ENCODE data around the gene PARVB. TPM values are rescaled to one million over a fixed set of nuclear protein-coding genes. Genes with fewer than 3 reads are reported as not detected.

The PARVB gene
- total and polyA plus RNA-seq, 3 experiments from 2014 or later = 6.2 to 84.3 (median 82.1) TPM

GRCh38 chr22:44091021-44091721 lies 67.1 kb downstream of the PARVB start:
- H3K36me3 Mint-ChIP-seq = peaks cover 0 to 13% (median 0%) of the 10 kb centered on the region in 3 donors
- H3K27ac Mint-ChIP-seq = peak overlapping the region in 1 of 8 donors; percentile 37
- H3K27me3 Mint-ChIP-seq = no peaks in the 10 kb centered on the region
- CTCF ChIA-PET = no interaction called here
- Histone ChIP-seq H3K9me3 (ENCODE audit: low read length) (no peaks in the 10 kb centered on the region), H3K36me3 (ENCODE audit: insufficient read depth, low read length) (no peaks in the 10 kb centered on the region), H3K27ac (ENCODE audit: low read depth, low read length) (no peak overlapping the region), H3K27me3 (ENCODE audit: insufficient read depth, low read length, poor library complexity, severe bottlenecking) (no peaks in the 10 kb centered on the region), H3K4me3 (ENCODE audit: low read length) (no peak overlapping the region), H3K4me1 (ENCODE audit: insufficient read depth, low read length) (no peaks in the 10 kb centered on the region)
- H3K4me3 Mint-ChIP-seq = no peak overlapping the region
- no peaks in the 10 kb centered on the region for H3K9me3 Mint-ChIP-seq
- peak in 2 of 5 donors; percentile 5 to 13 for DNase-seq
- peaks cover 5 to 6% (median 6%) of the 10 kb centered on the region in 3 donors for H3K4me1 Mint-ChIP-seq
- POLR2A ChIA-PET = no interaction called here

- Histone ChIP-seq H3K36me3 (ENCODE audit: insufficient read depth, low read length) (no peaks in the 10 kb centered on the region), H3K27ac (ENCODE audit: low read depth, low read length) (no peak overlapping the region), H3K27me3 (ENCODE audit: insufficient read depth, low read length, poor library complexity, severe bottlenecking) (no peaks in the 10 kb centered on the region), H3K4me1 (ENCODE audit: insufficient read depth, low read length) (no peaks in the 10 kb centered on the region), H3K9me3 (ENCODE audit: low read length) (no peaks in the 10 kb centered on the region), H3K4me3 (ENCODE audit: low read length) (no peak overlapping the region)
- Mint-ChIP-seq H3K27me3 (no peaks in the 10 kb centered on the region), H3K36me3 (peaks cover 0 to 17% (median 0%) of the 10 kb centered on the region in 3 donors), H3K27ac (peak overlapping the region in 1 of 8 donors; percentile 37), H3K4me3 (no peak overlapping the region), H3K9me3 (no peaks in the 10 kb centered on the region), H3K4me1 (peaks cover 5 to 6% (median 6%) of the 10 kb centered on the region in 3 donors)
- CTCF ChIA-PET = no interaction called here
- POLR2A ChIA-PET = no interaction called here
- DNase-seq = no peak
Observed at GRCh38 chr22:44091751-44092150, 67.6 kb downstream of the PARVB start.

DNA sequence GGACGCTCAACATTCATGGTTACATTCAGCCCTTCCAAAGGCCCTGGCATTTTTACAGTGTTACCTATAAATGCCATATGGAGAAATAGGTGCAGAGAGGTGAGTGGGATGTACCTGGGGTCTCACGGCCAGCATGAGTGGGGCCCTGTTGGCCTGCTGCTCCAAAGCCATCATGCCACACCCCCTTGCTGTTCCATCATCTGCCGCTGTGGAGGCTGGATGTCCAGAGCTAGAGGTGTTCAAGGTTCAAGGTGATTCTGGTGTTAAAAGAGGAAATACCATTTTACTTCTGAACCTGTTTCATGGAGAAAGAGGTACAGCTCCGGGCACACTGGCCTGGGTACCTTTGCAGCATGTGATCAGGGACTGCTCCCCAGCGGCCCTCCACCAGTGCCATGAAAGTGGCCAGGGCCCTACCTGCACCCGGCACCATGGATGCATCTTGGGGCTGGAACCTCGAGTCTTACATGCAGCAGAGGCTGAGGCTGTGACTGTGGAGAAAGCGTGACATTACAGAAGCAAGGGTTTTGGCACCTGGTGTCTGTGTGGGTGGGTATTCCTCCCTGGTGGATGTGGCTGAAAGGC lies 68.6 kb downstream of the PARVB start:
- Mint-ChIP-seq H3K27me3 (no peaks in the 10 kb centered on the region), H3K27ac (no peak overlapping the region), H3K4me1 (peaks cover 5 to 6% (median 6%) of the 10 kb centered on the region in 3 donors), H3K9me3 (no peaks in the 10 kb centered on the region), H3K4me3 (no peak overlapping the region), H3K36me3 (peaks cover 0 to 17% (median 0%) of the 10 kb centered on the region in 3 donors)
- no peaks in the 10 kb centered on the region for H3K9me3 ChIP-seq (ENCODE audit: low read length)
- no peaks in the 10 kb centered on the region for H3K4me1 ChIP-seq (ENCODE audit: insufficient read depth, low read length)
- H3K4me3 ChIP-seq (ENCODE audit: low read length) = no peak overlapping the region
- H3K27ac ChIP-seq (ENCODE audit: low read depth, low read length) = no peak overlapping the region
- no peaks in the 10 kb centered on the region for H3K36me3 ChIP-seq (ENCODE audit: insufficient read depth, low read length)
- no peak for DNase-seq
- ChIA-PET CTCF (no interaction called here), POLR2A (no interaction called here)
- H3K27me3 ChIP-seq (ENCODE audit: insufficient read depth, low read length, poor library complexity, severe bottlenecking) = no peaks in the 10 kb centered on the region

GRCh38 chr22:44093791-44094190 lies 69.7 kb downstream of the PARVB start:
- Histone ChIP-seq H3K36me3 (ENCODE audit: insufficient read depth, low read length) (no peaks in the 10 kb centered on the region), H3K9me3 (ENCODE audit: low read length) (no peaks in the 10 kb centered on the region), H3K4me3 (ENCODE audit: low read length) (no peak overlapping the region), H3K27ac (ENCODE audit: low read depth, low read length) (no peak overlapping the region), H3K27me3 (ENCODE audit: insufficient read depth, low read length, poor library complexity, severe bottlenecking) (no peaks in the 10 kb centered on the region), H3K4me1 (ENCODE audit: insufficient read depth, low read length) (no peaks in the 10 kb centered on the region)
- H3K9me3 Mint-ChIP-seq = no peaks in the 10 kb centered on the region
- CTCF ChIA-PET = no interaction called here
- H3K36me3 Mint-ChIP-seq = peaks cover 0 to 17% (median 0%) of the 10 kb centered on the region in 3 donors
- DNase-seq = no peak
- no peak overlapping the region for H3K27ac Mint-ChIP-seq
- H3K4me3 Mint-ChIP-seq = no peak overlapping the region
- H3K4me1 Mint-ChIP-seq = peaks cover 5 to 6% (median 6%) of the 10 kb centered on the region in 3 donors
- no peaks in the 10 kb centered on the region for H3K27me3 Mint-ChIP-seq
- POLR2A ChIA-PET = no interaction called here

- Mint-ChIP-seq H3K27ac (peak overlapping the region in 1 of 8 donors; percentile 57), H3K27me3 (no peaks in the 10 kb centered on the region), H3K4me1 (peaks cover 5 to 6% (median 6%) of the 10 kb centered on the region in 3 donors), H3K9me3 (no peaks in the 10 kb centered on the region), H3K36me3 (peaks cover 0 to 15% (median 0%) of the 10 kb centered on the region in 3 donors), H3K4me3 (no peak overlapping the region)
- DNase-seq = no peak
- Histone ChIP-seq H3K4me3 (ENCODE audit: low read length) (no peak overlapping the region), H3K36me3 (ENCODE audit: insufficient read depth, low read length) (no peaks in the 10 kb centered on the region), H3K27ac (ENCODE audit: low read depth, low read length) (no peak overlapping the region), H3K4me1 (ENCODE audit: insufficient read depth, low read length) (no peaks in the 10 kb centered on the region), H3K27me3 (ENCODE audit: insufficient read depth, low read length, poor library complexity, severe bottlenecking) (no peaks in the 10 kb centered on the region), H3K9me3 (ENCODE audit: low read length) (no peaks in the 10 kb centered on the region)
- ChIA-PET CTCF (no interaction called here), POLR2A (interaction anchor here (0.5 to 0.6 kb wide), 2 partner anchors 166 to 716 kb away, joined by 3 to 4 read pairs; no protein-coding TSS in a partner anchor)
Observed at GRCh38 chr22:44094751-44095302, 70.7 kb downstream of the PARVB start.

DNA sequence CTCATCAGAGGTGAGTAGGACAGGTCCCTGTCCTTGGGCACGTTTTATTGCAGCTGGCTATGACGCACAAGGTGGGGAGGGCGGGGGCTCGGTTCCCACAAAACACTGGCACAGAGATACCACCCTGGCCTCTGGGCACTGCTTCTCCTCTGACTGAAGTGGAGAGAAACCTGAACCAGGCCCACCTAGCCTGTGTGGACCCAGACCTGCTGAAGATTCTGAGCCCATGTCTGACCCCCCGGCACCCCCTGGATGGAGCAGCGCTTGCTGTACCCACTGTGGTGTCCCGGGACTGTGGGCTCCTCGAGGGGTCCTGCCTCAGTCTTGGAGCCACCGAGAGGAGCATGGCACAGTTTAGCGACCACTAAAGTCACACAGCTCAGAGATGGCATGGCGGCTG lies 72.6 kb downstream of the PARVB start:
- no peaks in the 10 kb centered on the region for H3K4me1 Mint-ChIP-seq
- H3K9me3 ChIP-seq (ENCODE audit: low read length) = no peaks in the 10 kb centered on the region
- H3K27me3 Mint-ChIP-seq = no peaks in the 10 kb centered on the region
- ChIA-PET POLR2A (no interaction called here), CTCF (interaction anchor here (1.1 kb wide), 1 partner anchor 10 kb away, joined by 3 read pairs; no protein-coding TSS in a partner anchor)
- no peaks in the 10 kb centered on the region for H3K27me3 ChIP-seq (ENCODE audit: insufficient read depth, low read length, poor library complexity, severe bottlenecking)
- H3K4me3 ChIP-seq (ENCODE audit: low read length) = no peak overlapping the region
- no peak overlapping the region for H3K27ac ChIP-seq (ENCODE audit: low read depth, low read length)
- no peaks in the 10 kb centered on the region for H3K9me3 Mint-ChIP-seq
- H3K27ac Mint-ChIP-seq = no peak overlapping the region
- peaks cover 0 to 22% (median 0%) of the 10 kb centered on the region in 3 donors for H3K36me3 Mint-ChIP-seq
- no peak for DNase-seq
- no peak overlapping the region for H3K4me3 Mint-ChIP-seq
- H3K4me1 ChIP-seq (ENCODE audit: insufficient read depth, low read length) = no peaks in the 10 kb centered on the region
- H3K36me3 ChIP-seq (ENCODE audit: insufficient read depth, low read length) = no peaks in the 10 kb centered on the region

DNA sequence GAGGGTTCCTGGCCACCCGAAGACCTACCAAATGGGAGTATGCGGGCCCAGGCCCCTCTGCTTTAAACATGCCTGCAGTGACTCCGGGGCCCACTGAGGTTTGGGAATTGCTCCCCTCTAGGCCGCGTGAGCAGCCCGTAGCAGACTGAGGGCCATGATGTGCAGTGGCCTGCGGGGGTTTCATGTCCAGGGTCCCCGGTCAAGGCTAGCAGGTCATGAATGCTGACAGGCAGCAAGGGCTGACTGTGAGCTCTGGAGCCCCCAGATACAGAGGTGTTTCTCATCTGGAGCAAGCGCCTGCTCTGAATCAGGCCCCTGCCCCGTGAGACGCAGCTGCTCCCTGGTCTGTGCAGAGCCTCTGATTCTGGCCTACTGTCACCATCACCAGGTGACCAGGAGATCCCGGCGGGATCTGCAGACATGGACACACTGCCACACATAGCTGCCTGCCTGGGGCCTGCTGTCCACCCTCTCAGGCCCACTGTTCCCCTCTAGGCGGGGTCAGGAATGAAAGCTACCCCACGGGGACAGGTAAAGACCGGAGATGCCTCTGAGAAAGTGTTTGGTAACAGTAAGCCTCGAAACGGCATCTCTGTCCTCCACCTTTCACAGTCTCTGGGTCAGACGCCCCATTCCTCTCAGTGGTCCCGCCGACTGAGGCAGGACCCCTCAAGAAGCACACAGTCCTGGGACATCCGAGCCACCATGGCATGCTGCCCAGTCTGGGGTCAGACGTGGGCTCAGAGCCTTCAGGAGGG lies 73.3 kb downstream of the PARVB start:
- no peak for DNase-seq
- Mint-ChIP-seq H3K27me3 (no peaks in the 10 kb centered on the region), H3K9me3 (no peaks in the 10 kb centered on the region), H3K36me3 (peaks cover 0 to 27% (median 0%) of the 10 kb centered on the region in 3 donors), H3K27ac (no peak overlapping the region), H3K4me3 (no peak overlapping the region), H3K4me1 (no peaks in the 10 kb centered on the region)
- Histone ChIP-seq H3K4me1 (ENCODE audit: insufficient read depth, low read length) (no peaks in the 10 kb centered on the region), H3K9me3 (ENCODE audit: low read length) (no peaks in the 10 kb centered on the region), H3K4me3 (ENCODE audit: low read length) (no peak overlapping the region), H3K36me3 (ENCODE audit: insufficient read depth, low read length) (no peaks in the 10 kb centered on the region), H3K27ac (ENCODE audit: low read depth, low read length) (no peak overlapping the region), H3K27me3 (ENCODE audit: insufficient read depth, low read length, poor library complexity, severe bottlenecking) (no peaks in the 10 kb centered on the region)
- ChIA-PET CTCF (interaction anchor here (1.1 kb wide), 1 partner anchor 10 kb away, joined by 3 read pairs; no protein-coding TSS in a partner anchor), POLR2A (no interaction called here)
